Medulla oblongata (tissue), 1 donor: ENCODE data around the gene ROCK2.
A peak's percentile ranks its signal among the peaks of the same experiment; 100 is the strongest.

Experiments
- DNase-seq: peaks from one replicate; pipeline ENCODE4 v3.0.0-alpha.2; 2015; ENCODE audit errors: extremely low spot score

The ROCK2 gene

GRCh38 chr2:11344342-11344955, at the start of gene ROCK2:
ROCK2 (minus strand) TSS chr2:11344636; CDS start chr2:11344136, 500 bp downstream.
- peak; percentile 80 for DNase-seq

- no peak for DNase-seq
Measured at GRCh38 chr2:11393711-11394236, 49.3 kb upstream of the ROCK2 start.

- no peak for DNase-seq
Measured at GRCh38 chr2:11391942-11392266, 47.5 kb upstream of the ROCK2 start.

GRCh38 chr2:11390399-11390658, 45.9 kb upstream of the ROCK2 start:
- DNase-seq = no peak

GRCh38 chr2:11389551-11390398, 45.3 kb upstream of the ROCK2 start:
- DNase-seq = no peak

- no peak for DNase-seq
Measured at GRCh38 chr2:11389052-11389420, 44.6 kb upstream of the ROCK2 start.

GRCh38 chr2:11388262-11389051, 44.0 kb upstream of the ROCK2 start:
- DNase-seq = no peak

GRCh38 chr2:11387843-11388242, 43.4 kb upstream of the ROCK2 start:
- DNase-seq = no peak

- DNase-seq = no peak
Measured at GRCh38 chr2:11387100-11387390, 42.6 kb upstream of the ROCK2 start.

- no peak for DNase-seq
Measured at GRCh38 chr2:11385847-11386246, 41.4 kb upstream of the ROCK2 start.

- no peak for DNase-seq
Measured at GRCh38 chr2:11385216-11385615, 40.8 kb upstream of the ROCK2 start.

GRCh38 chr2:11379558-11379957, 35.1 kb upstream of the ROCK2 start:
- DNase-seq = no peak

GRCh38 chr2:11377928-11378545, 33.6 kb upstream of the ROCK2 start:
- no peak for DNase-seq

GRCh38 chr2:11376071-11376470, 31.6 kb upstream of the ROCK2 start:
- no peak for DNase-seq

- DNase-seq = no peak
Measured at GRCh38 chr2:11375689-11376027, 31.2 kb upstream of the ROCK2 start.

- DNase-seq = no peak
Measured at GRCh38 chr2:11375025-11375688, 30.7 kb upstream of the ROCK2 start.

- DNase-seq = no peak
Measured at GRCh38 chr2:11373096-11373495, 28.7 kb upstream of the ROCK2 start.

- DNase-seq = no peak
Measured at GRCh38 chr2:11371092-11371937, 26.9 kb upstream of the ROCK2 start.

GRCh38 chr2:11370377-11371091, 26.1 kb upstream of the ROCK2 start:
- no peak for DNase-seq

GRCh38 chr2:11368059-11368572, 23.7 kb upstream of the ROCK2 start:
- peak; percentile 51 for DNase-seq
